Activated CD8-positive, alpha-beta memory T cell treated with anti-CD3 and anti-CD28 coated beads for 48 hours (primary cell): ENCODE data around the gene SORCS2.

Experiments
- DNase-seq, 3 experiments: peaks; one replicate each; pipeline ENCODE4 v3.0.0-alpha.2; 2020; ENCODE audit warnings: low read depth in 2 of 3, low spot score in 2 of 3

The SORCS2 gene

GRCh38 chr4:7766661-7767345, 574.5 kb downstream of the SORCS2 start:
- DNase-seq = no peak

GRCh38 chr4:7767526-7767925, 575.2 kb downstream of the SORCS2 start:
- no peak for DNase-seq

- DNase-seq = no peak
Measured at GRCh38 chr4:7767966-7768365, 575.6 kb downstream of the SORCS2 start.

GRCh38 chr4:7768736-7769135, 576.4 kb downstream of the SORCS2 start:
- no peak for DNase-seq

GRCh38 chr4:7769396-7770223, 577.3 kb downstream of the SORCS2 start:
- DNase-seq = no peak

GRCh38 chr4:7770224-7771050, 578.1 kb downstream of the SORCS2 start:
- DNase-seq = no peak

GRCh38 chr4:7771056-7771455, 578.7 kb downstream of the SORCS2 start:
- no peak for DNase-seq

GRCh38 chr4:7771541-7772507, 579.5 kb downstream of the SORCS2 start:
- DNase-seq = no peak

GRCh38 chr4:7772711-7773385, 580.5 kb downstream of the SORCS2 start:
- no peak for DNase-seq

- no peak for DNase-seq
Measured at GRCh38 chr4:7773401-7774180, 581.3 kb downstream of the SORCS2 start.

GRCh38 chr4:7774301-7775294, 582.3 kb downstream of the SORCS2 start:
- DNase-seq = no peak

GRCh38 chr4:7775396-7775795, 583.1 kb downstream of the SORCS2 start:
- DNase-seq = no peak

GRCh38 chr4:7777017-7777710, 584.8 kb downstream of the SORCS2 start:
- no peak for DNase-seq

GRCh38 chr4:7777871-7778509, 585.7 kb downstream of the SORCS2 start:
- DNase-seq = no peak

GRCh38 chr4:7778510-7779431, 586.4 kb downstream of the SORCS2 start:
- no peak for DNase-seq

- no peak for DNase-seq
Measured at GRCh38 chr4:7779432-7779768, 587.1 kb downstream of the SORCS2 start.
